Fibroblast of mammary gland (primary cell): ENCODE data around the gene MRTFB.

Experiments
- DNase-seq: peaks from one replicate; pipeline ENCODE4 v3.0.0-alpha.2; 2010; ENCODE audit warnings: low read depth
- H3K4me3 ChIP-seq: 2 replicates; pipeline ENCODE4 v1.5.1; 2011; ENCODE audit warnings: low read depth, mild to moderate bottlenecking, low read length, moderate library complexity; ENCODE audit not compliant: control insufficient read depth
- CTCF ChIP-seq: conservative IDR thresholded peaks from 2 replicates; pipeline ENCODE4 v1.5.1; 2011; ENCODE audit warnings: low read depth, low read length, inconsistent platforms; ENCODE audit not compliant: control insufficient read depth, insufficient read depth

MRTFB gene

GRCh38 chr16:14236401-14236800 lies 165.3 kb downstream of the MRTFB start:
- no peak for TF ChIP-seq CTCF
- H3K4me3 ChIP-seq = no peak overlapping the region

GRCh38 chr16:14238756-14239155 lies 167.6 kb downstream of the MRTFB start:
- no peak overlapping the region for H3K4me3 ChIP-seq
- DNase-seq = no peak
- TF ChIP-seq CTCF = no peak

More at GRCh38 chr16:14236401-14236800, 165.3 kb downstream of the MRTFB start:
- DNase-seq = no peak

- H3K4me3 ChIP-seq = no peak overlapping the region
- DNase-seq = no peak
- no peak for TF ChIP-seq CTCF
These were observed 168.7 kb downstream of the MRTFB start for GRCh38 chr16:14239791-14240190.

- TF ChIP-seq CTCF = no peak
- peak; percentile 8 for DNase-seq
- no peak overlapping the region for H3K4me3 ChIP-seq
These were observed 169.2 kb downstream of the MRTFB start for GRCh38 chr16:14240219-14240843.

- no peak for DNase-seq
- H3K4me3 ChIP-seq = no peak overlapping the region
- TF ChIP-seq CTCF = no peak
These were observed 169.8 kb downstream of the MRTFB start for GRCh38 chr16:14240964-14241363.

GRCh38 chr16:14241631-14242030 lies 170.5 kb downstream of the MRTFB start:
- no peak for TF ChIP-seq CTCF
- DNase-seq = no peak

GRCh38 chr16:14242769-14243168 lies 171.7 kb downstream of the MRTFB start:
- no peak overlapping the region for H3K4me3 ChIP-seq
- TF ChIP-seq CTCF = no peak
- no peak for DNase-seq

More at GRCh38 chr16:14241631-14242030, 170.5 kb downstream of the MRTFB start:
- H3K4me3 ChIP-seq = no peak overlapping the region
